ENCODE data around the gene OSMR.

The OSMR gene

GRCh38 chr5:38953426-38954012 lies 107.7 kb downstream of the OSMR start (continued):
- TF ChIP-seq ZNF645 (tag by site-specific recombination; IDR thresholded peaks at IDR 0.05) (no peak), ZNF350 (tag by site-specific recombination; IDR thresholded peaks at IDR 0.05) (no peak), ZBTB49 (tag by site-specific recombination; IDR thresholded peaks at IDR 0.05; ENCODE audit: low read depth) (no peak), ZNF19 (tag by site-specific recombination; IDR thresholded peaks at IDR 0.05; ENCODE audit: low read depth) (no peak), ZNF248 (tag by site-specific recombination; IDR thresholded peaks at IDR 0.05) (no peak), EGR2 (tag by site-specific recombination; IDR thresholded peaks at IDR 0.05; ENCODE audit: low read depth) (no peak), ZNF488 (tag by site-specific recombination; IDR thresholded peaks at IDR 0.05) (no peak)

GRCh38 chr5:38961691-38962090 lies 115.9 kb downstream of the OSMR start:
- Histone ChIP-seq H3K27ac (ENCODE audit: extremely low read depth, low read depth, low read length) (no peak overlapping the region), H3K9me3 (ENCODE audit: control insufficient read depth, insufficient read depth, low read depth, low read length) (no peaks in the 10 kb centered on the region), H3K4me1 (ENCODE audit: control insufficient read depth, insufficient read depth, low read length) (no peaks in the 10 kb centered on the region), H3K36me3 (ENCODE audit: control insufficient read depth in 2 of 2, insufficient read depth in 1 of 2, low read length in 2 of 2) (peaks cover 48 to 67% of the 10 kb centered on the region in 2 experiments), H3K4me3 (ENCODE audit: low read depth, low read length) (no peak overlapping the region)
- ChIA-PET CTCF (interaction anchor here (0.6 to 0.8 kb wide), 3 partner anchors 10 to 756 kb away, joined by 3 read pairs; no protein-coding TSS in a partner anchor), POLR2A (no interaction called here)
- TF ChIP-seq ZNF292 (tag by site-specific recombination; IDR thresholded peaks at IDR 0.05; ENCODE audit: borderline replicate concordance, low read depth) (no peak), ZNF558 (tag by site-specific recombination; IDR thresholded peaks at IDR 0.05) (no peak), ZNF16 (tag by site-specific recombination; IDR thresholded peaks at IDR 0.05; ENCODE audit: low read depth) (no peak), ZSCAN23 (tag by site-specific recombination; IDR thresholded peaks at IDR 0.05) (no peak), RBAK (tag by site-specific recombination; IDR thresholded peaks at IDR 0.05) (no peak), ZNF394 (tag by site-specific recombination; IDR thresholded peaks at IDR 0.05; ENCODE audit: borderline replicate concordance) (no peak), ZNF302 (tag by site-specific recombination; IDR thresholded peaks at IDR 0.05; ENCODE audit: low read depth) (no peak)

GRCh38 chr5:38968665-38969064 lies 122.9 kb downstream of the OSMR start:
- peaks cover 19 to 49% of the 10 kb centered on the region in 2 experiments for H3K36me3 ChIP-seq (ENCODE audit: control insufficient read depth in 2 of 2, insufficient read depth in 1 of 2, low read length in 2 of 2)
- no peak for TF ChIP-seq AEBP2 (tag by site-specific recombination; IDR thresholded peaks at IDR 0.05; ENCODE audit: borderline replicate concordance)
- TF ChIP-seq ZNF600 (tag by site-specific recombination; IDR thresholded peaks at IDR 0.05), result peak; percentile 61
- ChIA-PET POLR2A (no interaction called here), CTCF (interaction anchor here (0.6 to 1.2 kb wide), 4 partner anchors 9 to 527 kb away, joined by 3 to 5 read pairs (median 3); no protein-coding TSS in a partner anchor)
- no peaks in the 10 kb centered on the region for H3K4me1 ChIP-seq (ENCODE audit: control insufficient read depth, insufficient read depth, low read length)
- H3K9me3 ChIP-seq (ENCODE audit: control insufficient read depth, insufficient read depth, low read depth, low read length), result no peaks in the 10 kb centered on the region
- H3K27ac ChIP-seq (ENCODE audit: extremely low read depth, low read depth, low read length), result no peak overlapping the region
- H3K4me3 ChIP-seq (ENCODE audit: low read depth, low read length), result no peak overlapping the region

Data from HEK293 (cell line).